Smooth muscle cell (in vitro differentiated cells): ENCODE data around the gene PYHIN1. TPM values are rescaled to one million over a fixed set of nuclear protein-coding genes. Genes with fewer than 3 reads are reported as not detected.

Source experiments
- DNase-seq: peaks from one replicate; lab custom pipeline; 2025; ENCODE audit not compliant: unreplicated experiment; lab: John Stamatoyannopoulos, UW
- H2AFZ ChIP-seq: fragments of 200-600 bp; sonication (generic); 2 replicates; pipeline ENCODE4 v1.6.0; 2016; ENCODE audit warnings: antibody characterized with exemption, low read depth, mild to moderate bottlenecking
- H3F3A ChIP-seq: fragments of 200-600 bp; sonication (generic); 2 replicates; pipeline ENCODE4 v1.6.0; 2017; ENCODE audit warnings: antibody characterized with exemption, low read depth
- H3K27ac ChIP-seq: fragments of 200-600 bp; sonication (generic); 2 replicates; pipeline ENCODE4 v1.5.1; 2016; ENCODE audit warnings: low read depth, mild to moderate bottlenecking
- H3K27me3 ChIP-seq: fragments of 200-600 bp; sonication (generic); 2 replicates; pipeline ENCODE4 v1.6.1; 2016; ENCODE audit warnings: low read depth, mild to moderate bottlenecking
- H3K36me3 ChIP-seq: fragments of 200-600 bp; sonication (generic); 2 replicates; pipeline ENCODE4 v1.5.1; 2016; ENCODE audit warnings: low read depth
- H3K4me1 ChIP-seq: fragments of 200-600 bp; sonication (generic); 2 replicates; pipeline ENCODE4 v1.5.1; 2016; ENCODE audit warnings: low read depth
- H3K4me2 ChIP-seq: fragments of 200-600 bp; sonication (generic); 2 replicates; pipeline ENCODE4 v1.6.0; 2016; ENCODE audit warnings: mild to moderate bottlenecking
- H3K4me3 ChIP-seq: fragments of 200-600 bp; sonication (generic); 2 replicates; pipeline ENCODE4 v1.5.1; 2016; ENCODE audit warnings: mild to moderate bottlenecking
- H3K79me2 ChIP-seq: fragments of 200-600 bp; sonication (generic); 2 replicates; pipeline ENCODE4 v1.6.0; 2016; ENCODE audit warnings: low read depth, mild to moderate bottlenecking
- H3K9ac ChIP-seq: fragments of 200-600 bp; sonication (generic); 2 replicates; pipeline ENCODE4 v1.6.0; 2016; ENCODE audit warnings: low read depth
- H3K9me3 ChIP-seq: fragments of 200-600 bp; sonication (generic); replicated peaks from 2 replicates; pipeline ENCODE4 v1.5.1; 2016; ENCODE audit warnings: low read depth
- H4K20me1 ChIP-seq: fragments of 200-600 bp; sonication (generic); 2 replicates; pipeline ENCODE4 v1.6.0; 2016; ENCODE audit warnings: low read depth
- CTCF ChIP-seq: fragments of 200-600 bp; sonication (generic); IDR thresholded peaks from 2 replicates; pipeline ENCODE4 v1.5.1; 2017; ENCODE audit warnings: borderline replicate concordance, mild to moderate bottlenecking, antibody characterized with exemption; ENCODE audit not compliant: insufficient read depth, poor library complexity, severe bottlenecking
- WGBS: methylation state at CpG from one replicate; pipeline ENCODE4 v1.1.7; 2016; ENCODE audit warnings: low lambda C conversion rate; 5-methylcytosine and 5-hydroxymethylcytosine counted together
- polyA plus RNA-seq: library from polyadenylated mRNA; unstranded; fragments of >200 nt; fragmentation: Nextera tagmentation; extraction: Ambion mirVana; gene quantifications from 2 replicates; pipeline ENCODE4 v1.2.1, GENCODE V29; 2016
- total RNA-seq: library from RNA; depleted of rRNA; stranded (reverse); fragments of >200 nt; gene quantifications from 2 replicates; pipeline ENCODE4 v1.2.3, GENCODE V29; 2014

Gene PYHIN1
- total and polyA plus RNA-seq, 2 experiments from 2014 or later: 0.22 TPM; not detected in 1

GRCh38 chr1:158943059-158943458 is 11.7 kb downstream of the PYHIN1 start:
- no peak overlapping the region for H3K4me2 ChIP-seq
- H3K4me3 ChIP-seq: no peak overlapping the region
- H2AFZ ChIP-seq: no peak overlapping the region
- WGBS: 56% methylated on average over 1 of the region's 1 CpG
- H3F3A ChIP-seq: no peaks in the 10 kb centered on the region
- TF ChIP-seq CTCF: no peak
- no peak overlapping the region for H3K9ac ChIP-seq
- no peaks in the 10 kb centered on the region for H3K27me3 ChIP-seq
- H3K79me2 ChIP-seq: no peaks in the 10 kb centered on the region
- H4K20me1 ChIP-seq: no peaks in the 10 kb centered on the region
- H3K9me3 ChIP-seq: no peaks in the 10 kb centered on the region
- H3K36me3 ChIP-seq: no peaks in the 10 kb centered on the region
- DNase-seq: no peak
- no peaks in the 10 kb centered on the region for H3K4me1 ChIP-seq
- H3K27ac ChIP-seq: no peak overlapping the region

GRCh38 chr1:158945061-158945460 is 13.7 kb downstream of the PYHIN1 start:
- Histone ChIP-seq H3K9ac (no peak overlapping the region), H3K36me3 (no peaks in the 10 kb centered on the region), H3K79me2 (no peaks in the 10 kb centered on the region), H3K9me3 (no peaks in the 10 kb centered on the region), H3K27ac (no peak overlapping the region), H3K27me3 (no peaks in the 10 kb centered on the region), H3K4me3 (no peak overlapping the region), H3K4me1 (no peaks in the 10 kb centered on the region), H2AFZ (no peak overlapping the region), H3F3A (no peaks in the 10 kb centered on the region), H3K4me2 (no peak overlapping the region), H4K20me1 (no peaks in the 10 kb centered on the region)
- no peak for TF ChIP-seq CTCF
- WGBS: 77% methylated on average over 2 of the region's 2 CpGs
- no peak for DNase-seq

GRCh38 chr1:158946785-158947184 is 15.4 kb downstream of the PYHIN1 start:
- Histone ChIP-seq H3K4me1 (no peaks in the 10 kb centered on the region), H3F3A (no peaks in the 10 kb centered on the region), H3K9ac (no peak overlapping the region), H3K27me3 (no peaks in the 10 kb centered on the region), H3K36me3 (no peaks in the 10 kb centered on the region), H3K27ac (no peak overlapping the region), H4K20me1 (no peaks in the 10 kb centered on the region), H3K9me3 (no peaks in the 10 kb centered on the region), H3K4me3 (no peak overlapping the region), H3K79me2 (no peaks in the 10 kb centered on the region), H3K4me2 (no peak overlapping the region), H2AFZ (no peak overlapping the region)
- TF ChIP-seq CTCF: no peak
- no peak for DNase-seq

GRCh38 chr1:158951956-158952355 is 20.6 kb downstream of the PYHIN1 start:
- Histone ChIP-seq H3K79me2 (no peaks in the 10 kb centered on the region), H3K27me3 (no peaks in the 10 kb centered on the region), H3K4me2 (no peak overlapping the region), H3K9ac (no peak overlapping the region), H3K9me3 (no peaks in the 10 kb centered on the region), H3K4me1 (no peaks in the 10 kb centered on the region), H3K4me3 (no peak overlapping the region), H3K36me3 (no peaks in the 10 kb centered on the region), H2AFZ (no peak overlapping the region), H3K27ac (no peak overlapping the region), H3F3A (no peaks in the 10 kb centered on the region), H4K20me1 (no peaks in the 10 kb centered on the region)
- TF ChIP-seq CTCF: no peak
- no peak for DNase-seq
- 66% methylated on average over 15 of the region's 15 CpGs for WGBS
